Spleen (tissue), 11 donors: ENCODE data around the gene C19orf73. TPM values are rescaled to one million over a fixed set of nuclear protein-coding genes. Genes with fewer than 3 reads are reported as not detected.

Experiments
- DNase-seq: peaks from one replicate; pipeline ENCODE4 v3.0.0-alpha.2; 2020
- H3K27ac ChIP-seq, 8 donors: fragments of 200-600 bp; sonication (generic) in 7 of 8; 1 replicate in 4 of 8; 2 replicates in 4 of 8; pipeline versions ENCODE4 v1.5.0 to v1.8.0; 2016 to 2021; ENCODE audit warnings: inconsistent platforms in 4 of 8, mild to moderate bottlenecking in 4 of 8, moderate library complexity in 1 of 8
- H3K27me3 ChIP-seq, 7 donors: fragments of 200-600 bp; sonication (generic) in 6 of 7; replicated peaks in 1 of 7; 1 replicate in 4 of 7; 2 replicates in 3 of 7; pipeline versions ENCODE4 v1.5.0 to v1.8.0; 2016 to 2021; ENCODE audit warnings: inconsistent platforms in 3 of 7, mild to moderate bottlenecking in 1 of 7
- H3K36me3 ChIP-seq, 6 donors: fragments of 200-600 bp; sonication (generic) in 5 of 6; 1 replicate in 4 of 6; 2 replicates in 2 of 6; pipeline versions ENCODE4 v1.5.0 to v1.8.0; 2016 to 2021; ENCODE audit warnings: inconsistent platforms in 2 of 6
- H3K4me1 ChIP-seq, 6 donors: fragments of 200-600 bp; sonication (generic) in 5 of 6; 1 replicate in 3 of 6; 2 replicates in 3 of 6; pipeline versions ENCODE4 v1.5.0 to v1.8.0; 2016 to 2021; ENCODE audit warnings: inconsistent platforms in 3 of 6
- H3K4me3 ChIP-seq, 8 donors: fragments of 200-600 bp; sonication (generic) in 7 of 8; 1 replicate in 4 of 8; 2 replicates in 4 of 8; pipeline versions ENCODE4 v1.5.0 to v1.8.0; 2016 to 2021; ENCODE audit warnings: inconsistent platforms in 4 of 8, mild to moderate bottlenecking in 4 of 8, moderate library complexity in 2 of 8
- H3K9me3 ChIP-seq, 8 donors: fragments of 200-600 bp; sonication (generic) in 7 of 8; 1 replicate in 4 of 8; 2 replicates in 4 of 8; pipeline versions ENCODE4 v1.5.0 to v1.8.0; 2016 to 2021; ENCODE audit warnings: inconsistent platforms in 4 of 8
- POLR2A ChIP-seq, 3 donors: fragments of 450-650 bp; IDR thresholded peaks; one replicate each; pipeline ENCODE4 v1.5.1; 2017; ENCODE audit warnings: antibody characterized with exemption in 3 of 3, mild to moderate bottlenecking in 1 of 3
- POLR2AphosphoS5 ChIP-seq, 3 donors: sonication (generic); formaldehyde crosslinking; IDR thresholded peaks; one replicate each; pipeline ENCODE4 v1.5.1; 2017; ENCODE audit warnings: antibody characterized with exemption in 3 of 3
- WGBS, 5 donors: extraction: QIAGEN DNeasy Blood & Tissue Kit in 3 of 5; methylation state at CpG; one replicate each; pipeline versions ENCODE4 v1.1.5 to v1.1.7; 2013 to 2018; 5-methylcytosine and 5-hydroxymethylcytosine counted together
- intact Hi-C: fragments of 100-400 bp; cut with DNase I; formaldehyde crosslinking; loops from one replicate; pipeline ENCODE4 v1.15.0; 2023; ENCODE audit warnings: low total_unique reads
- polyA plus RNA-seq, 3 donors: library from polyadenylated mRNA; stranded (reverse); fragments of 200-250 nt; gene quantifications; one replicate each; pipeline ENCODE4 v1.2.1, GENCODE V29; 2013
- total RNA-seq, 7 donors: library from RNA; depleted of rRNA in 3 of 7; stranded (reverse); fragments of >200 nt in 3 of 7; fragmentation: NEBNext Ultra II Directional in 4 of 7; extraction: Animal tissue kit (Norgen Biotek cat#: 25700) in 4 of 7; gene quantifications; one replicate each; pipeline versions ENCODE4 v1.1.0 to v1.2.1, GENCODE V29; 2016 to 2021
- TF ChIP-seq, protein P1 (sequence below), 11 experiments: fragments of 200-600 bp in 7 of 11; fragments of 450-650 bp in 4 of 11; sonication (generic) in 4 of 11; IDR thresholded peaks in 8 of 11; conservative IDR thresholded peaks in 3 of 11; 1 replicate in 7 of 11; 2 replicates in 4 of 11; pipeline versions ENCODE4 v1.4.0 to v1.8.0; 2016 to 2021; ENCODE audit warnings: antibody characterized with exemption in 11 of 11, inconsistent platforms in 4 of 11, mild to moderate bottlenecking in 1 of 11
- donor health status: healthy with polysubstance abuse.
- donor health status: DM: no; HTN: no; CAD: no; lungs with moderate emphysema.
- donor health status: DM: no; HTN: no; CAD: no.
- donor health status: Bipolar disorder and iron deficiency.
- donor health status: healthy.
- donor health status: DM: no; HTN: no; CAD: no.
- donor health status: DM: yes; HTN: yes; CAD: no.

C19orf73 gene
- total and polyA plus RNA-seq, 10 donors = 0.70 to 5.5 (median 1.8) TPM; not detected in 1

DNA sequence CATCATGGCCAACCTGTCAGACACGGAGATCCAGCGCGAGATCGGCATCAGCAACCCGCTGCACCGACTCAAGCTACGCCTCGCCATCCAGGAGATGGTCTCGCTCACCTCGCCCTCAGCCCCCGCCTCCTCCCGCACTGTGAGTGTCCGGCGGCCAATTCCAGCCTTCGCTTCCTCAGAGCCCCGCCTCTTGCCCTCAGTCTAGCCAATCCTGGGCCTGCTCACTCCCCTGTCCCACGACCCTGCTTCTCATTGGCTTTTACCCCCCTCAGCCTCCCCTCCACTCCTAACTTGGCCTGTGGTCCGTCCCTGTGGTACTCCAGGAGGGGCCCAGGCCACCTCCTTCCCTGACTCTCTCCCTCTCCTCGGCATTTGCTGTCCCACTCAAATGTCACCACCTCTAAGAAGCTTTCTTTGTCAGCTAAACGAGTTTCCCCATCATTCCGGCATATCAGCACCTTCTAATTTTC, 24.0 kb upstream of the C19orf73 start:
- DNase-seq = peak; percentile 88
- 4 to 7% (median 5%) methylated on average over 21 of the region's 21 CpGs for WGBS, 5 donors
- peaks cover 0 to 60% (median 17%) of the 10 kb centered on the region in 7 donors for H3K27me3 ChIP-seq
- no peak overlapping the region for H3K27ac ChIP-seq
- no peak for TF ChIP-seq POLR2A (IDR thresholded peaks at IDR 0.05)
- TF ChIP-seq POLR2AphosphoS5 (IDR thresholded peaks at IDR 0.05) = peak in 2 of 3 donors; percentile 53 to 56
- TF ChIP-seq, protein P1, sequence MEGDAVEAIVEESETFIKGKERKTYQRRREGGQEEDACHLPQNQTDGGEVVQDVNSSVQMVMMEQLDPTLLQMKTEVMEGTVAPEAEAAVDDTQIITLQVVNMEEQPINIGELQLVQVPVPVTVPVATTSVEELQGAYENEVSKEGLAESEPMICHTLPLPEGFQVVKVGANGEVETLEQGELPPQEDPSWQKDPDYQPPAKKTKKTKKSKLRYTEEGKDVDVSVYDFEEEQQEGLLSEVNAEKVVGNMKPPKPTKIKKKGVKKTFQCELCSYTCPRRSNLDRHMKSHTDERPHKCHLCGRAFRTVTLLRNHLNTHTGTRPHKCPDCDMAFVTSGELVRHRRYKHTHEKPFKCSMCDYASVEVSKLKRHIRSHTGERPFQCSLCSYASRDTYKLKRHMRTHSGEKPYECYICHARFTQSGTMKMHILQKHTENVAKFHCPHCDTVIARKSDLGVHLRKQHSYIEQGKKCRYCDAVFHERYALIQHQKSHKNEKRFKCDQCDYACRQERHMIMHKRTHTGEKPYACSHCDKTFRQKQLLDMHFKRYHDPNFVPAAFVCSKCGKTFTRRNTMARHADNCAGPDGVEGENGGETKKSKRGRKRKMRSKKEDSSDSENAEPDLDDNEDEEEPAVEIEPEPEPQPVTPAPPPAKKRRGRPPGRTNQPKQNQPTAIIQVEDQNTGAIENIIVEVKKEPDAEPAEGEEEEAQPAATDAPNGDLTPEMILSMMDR (IDR thresholded peaks at IDR 0.05 in 8 of 11, conservative IDR thresholded peaks at IDR 0.05 in 3 of 11) = no peak
- intact Hi-C loops = loop anchor here (10.0 kb wide), 1 partner anchor 48 kb away; no protein-coding TSS in a partner anchor
- peaks cover 0 to 28% (median 18%) of the 10 kb centered on the region in 6 donors for H3K4me1 ChIP-seq
- peak overlapping the region in 7 of 8 donors; percentile 16 to 63 (median 22) for H3K4me3 ChIP-seq
- no peaks in the 10 kb centered on the region for H3K36me3 ChIP-seq
- no peaks in the 10 kb centered on the region for H3K9me3 ChIP-seq

DNA sequence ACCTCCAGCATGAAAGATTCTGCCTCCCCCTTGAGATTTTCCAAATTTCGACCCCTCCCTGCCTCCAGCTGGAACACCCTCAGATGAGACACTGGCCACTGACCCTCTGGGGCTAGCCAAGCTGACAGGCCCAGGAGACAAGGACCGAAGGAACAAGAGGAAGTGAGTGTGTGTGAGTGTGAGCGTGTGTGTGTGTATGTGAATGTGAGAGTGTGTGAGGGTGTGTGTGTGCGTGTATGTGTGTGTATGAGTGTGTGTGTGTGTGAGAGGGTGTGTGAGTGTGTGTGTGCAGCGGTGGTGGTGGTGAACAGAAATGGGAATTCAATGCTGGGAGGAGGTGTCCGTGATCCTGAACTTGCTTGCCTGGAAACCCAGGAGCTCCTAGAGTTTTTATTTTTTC, 22.4 kb upstream of the C19orf73 start:
- Histone ChIP-seq H3K27ac (no peak overlapping the region), H3K4me3 (no peak overlapping the region), H3K9me3 (no peaks in the 10 kb centered on the region), H3K27me3 (peaks cover 0 to 54% (median 17%) of the 10 kb centered on the region in 7 donors), H3K4me1 (peaks cover 0 to 35% (median 17%) of the 10 kb centered on the region in 6 donors), H3K36me3 (no peaks in the 10 kb centered on the region)
- TF ChIP-seq POLR2A (IDR thresholded peaks at IDR 0.05) = no peak
- TF ChIP-seq, protein P1 (IDR thresholded peaks at IDR 0.05 in 8 of 11, conservative IDR thresholded peaks at IDR 0.05 in 3 of 11) = no peak
- TF ChIP-seq POLR2AphosphoS5 (IDR thresholded peaks at IDR 0.05) = no peak
- DNase-seq = no peak
- intact Hi-C loops = loop anchor here (10.0 kb wide), 1 partner anchor 47 kb away; no protein-coding TSS in a partner anchor
- 70 to 84% (median 75%) methylated on average over 6 of the region's 6 CpGs for WGBS, 5 donors

DNA sequence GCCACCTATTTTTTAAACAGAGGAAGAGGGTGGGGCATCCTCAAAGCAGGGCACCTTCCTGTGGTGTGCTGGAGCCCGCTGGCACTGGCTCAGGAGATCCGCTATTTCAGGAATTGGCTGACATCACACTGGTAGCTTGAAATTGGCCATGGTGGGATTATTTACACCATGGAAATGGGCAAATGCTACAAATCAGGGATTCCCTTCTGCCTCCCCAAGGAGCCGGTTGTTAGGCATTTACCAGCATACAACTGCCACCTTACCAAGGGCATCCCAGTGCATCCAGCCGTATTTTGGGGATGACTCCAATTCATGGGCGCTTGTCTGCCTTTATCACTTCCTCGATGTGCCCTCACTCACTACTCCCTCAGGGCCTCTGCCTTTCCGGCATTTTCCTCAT, 22.0 kb upstream of the C19orf73 start:
- Histone ChIP-seq H3K4me1 (peaks cover 0 to 33% (median 14%) of the 10 kb centered on the region in 6 donors), H3K27me3 (peaks cover 0 to 52% (median 14%) of the 10 kb centered on the region in 7 donors), H3K36me3 (no peaks in the 10 kb centered on the region), H3K4me3 (no peak overlapping the region), H3K27ac (no peak overlapping the region), H3K9me3 (no peaks in the 10 kb centered on the region)
- DNase-seq = no peak
- TF ChIP-seq POLR2AphosphoS5 (IDR thresholded peaks at IDR 0.05) = no peak
- no peak for TF ChIP-seq POLR2A (IDR thresholded peaks at IDR 0.05)
- TF ChIP-seq, protein P1 (IDR thresholded peaks at IDR 0.05 in 8 of 11, conservative IDR thresholded peaks at IDR 0.05 in 3 of 11) = no peak
- 72 to 88% (median 80%) methylated on average over 7 of the region's 7 CpGs for WGBS, 5 donors
- intact Hi-C loops = loop anchor here (10.0 kb wide), 1 partner anchor 46 kb away; no protein-coding TSS in a partner anchor

DNA sequence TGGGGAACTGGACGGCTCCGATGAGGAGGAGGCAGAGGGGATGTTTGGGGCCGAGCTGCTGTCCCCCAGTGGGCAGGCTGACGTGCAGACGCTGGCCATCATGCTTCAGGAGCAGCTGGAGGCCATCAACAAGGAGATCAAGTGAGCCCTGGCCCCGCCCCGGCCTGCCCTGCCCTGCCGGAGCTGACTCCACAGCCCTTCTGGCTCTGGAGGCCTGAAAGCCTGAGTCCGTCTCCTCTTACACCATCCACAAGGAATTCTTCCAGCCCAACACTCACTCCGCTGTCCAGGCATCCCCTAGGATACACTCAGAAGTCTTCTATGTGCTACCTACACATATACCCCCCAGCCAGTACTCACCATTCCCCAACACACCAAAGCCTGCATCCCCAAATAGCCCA, 17.8 kb upstream of the C19orf73 start:
- Histone ChIP-seq H3K27me3 (peaks cover 0 to 45% (median 20%) of the 10 kb centered on the region in 7 donors), H3K4me3 (no peak overlapping the region), H3K27ac (peak overlapping the region in 6 of 8 donors; percentile 15 to 62 (median 60)), H3K9me3 (no peaks in the 10 kb centered on the region), H3K4me1 (peaks cover 0 to 29% (median 14%) of the 10 kb centered on the region in 6 donors), H3K36me3 (no peaks in the 10 kb centered on the region)
- intact Hi-C loops = no loop called here
- WGBS, 5 donors = 75 to 94% (median 79%) methylated on average over 6 to 10 of the region's 10 CpGs
- no peak for DNase-seq
- TF ChIP-seq POLR2A (IDR thresholded peaks at IDR 0.05) (no peak), POLR2AphosphoS5 (IDR thresholded peaks at IDR 0.05) (peak; percentile 26 to 72 (median 64))
